ENCODE measurements around the gene SORCS1. TPM values are rescaled to one million over a fixed set of nuclear protein-coding genes. Genes with fewer than 3 reads are reported as not detected.

Gene SORCS1
- total RNA-seq, 1 donor from 2014 or later, result not detected

DNA sequence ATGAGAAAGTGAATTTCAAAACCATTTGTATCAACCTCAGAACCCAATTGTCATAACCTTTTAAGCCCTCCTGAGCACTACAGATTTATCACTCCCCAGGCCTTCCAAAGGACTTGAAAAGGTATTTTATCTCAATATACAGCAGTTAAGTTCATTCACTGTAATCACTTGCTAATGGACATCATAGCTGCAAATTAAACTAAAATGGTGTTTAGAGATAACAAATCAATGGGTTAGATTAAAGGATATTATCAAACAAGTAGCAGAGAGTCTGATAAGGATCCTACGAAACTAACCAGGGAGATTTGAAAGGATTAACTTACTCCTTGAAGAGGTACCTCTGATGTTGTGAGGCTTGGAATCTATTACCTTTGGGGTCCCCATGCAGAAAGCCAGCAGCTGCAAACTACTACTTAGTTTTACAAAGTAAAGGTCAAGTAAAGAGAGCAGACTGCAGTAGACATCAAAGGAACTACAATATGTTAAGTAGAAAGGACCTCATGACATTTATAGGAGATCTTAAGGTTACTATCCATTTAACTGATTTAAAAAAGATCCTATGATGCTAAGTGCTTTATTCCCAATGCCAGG, 359.4 kb downstream of the SORCS1 start:
- H3K27me3 ChIP-seq (ENCODE audit: control insufficient read depth, insufficient read depth, low read length), result no peaks in the 10 kb centered on the region
- H3K36me3 ChIP-seq (ENCODE audit: control insufficient read depth, insufficient read depth, low read length), result no peaks in the 10 kb centered on the region
- H3K4me3 ChIP-seq (ENCODE audit: low read depth, low read length), result no peak overlapping the region
- TF ChIP-seq, protein P1, sequence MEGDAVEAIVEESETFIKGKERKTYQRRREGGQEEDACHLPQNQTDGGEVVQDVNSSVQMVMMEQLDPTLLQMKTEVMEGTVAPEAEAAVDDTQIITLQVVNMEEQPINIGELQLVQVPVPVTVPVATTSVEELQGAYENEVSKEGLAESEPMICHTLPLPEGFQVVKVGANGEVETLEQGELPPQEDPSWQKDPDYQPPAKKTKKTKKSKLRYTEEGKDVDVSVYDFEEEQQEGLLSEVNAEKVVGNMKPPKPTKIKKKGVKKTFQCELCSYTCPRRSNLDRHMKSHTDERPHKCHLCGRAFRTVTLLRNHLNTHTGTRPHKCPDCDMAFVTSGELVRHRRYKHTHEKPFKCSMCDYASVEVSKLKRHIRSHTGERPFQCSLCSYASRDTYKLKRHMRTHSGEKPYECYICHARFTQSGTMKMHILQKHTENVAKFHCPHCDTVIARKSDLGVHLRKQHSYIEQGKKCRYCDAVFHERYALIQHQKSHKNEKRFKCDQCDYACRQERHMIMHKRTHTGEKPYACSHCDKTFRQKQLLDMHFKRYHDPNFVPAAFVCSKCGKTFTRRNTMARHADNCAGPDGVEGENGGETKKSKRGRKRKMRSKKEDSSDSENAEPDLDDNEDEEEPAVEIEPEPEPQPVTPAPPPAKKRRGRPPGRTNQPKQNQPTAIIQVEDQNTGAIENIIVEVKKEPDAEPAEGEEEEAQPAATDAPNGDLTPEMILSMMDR (IDR thresholded peaks at IDR 0.05; ENCODE audit: insufficient read depth, low read length, severe bottlenecking), result no peak
- DNase-seq (ENCODE audit: low read depth), result no peak
- no peak for FAIRE-seq

DNA sequence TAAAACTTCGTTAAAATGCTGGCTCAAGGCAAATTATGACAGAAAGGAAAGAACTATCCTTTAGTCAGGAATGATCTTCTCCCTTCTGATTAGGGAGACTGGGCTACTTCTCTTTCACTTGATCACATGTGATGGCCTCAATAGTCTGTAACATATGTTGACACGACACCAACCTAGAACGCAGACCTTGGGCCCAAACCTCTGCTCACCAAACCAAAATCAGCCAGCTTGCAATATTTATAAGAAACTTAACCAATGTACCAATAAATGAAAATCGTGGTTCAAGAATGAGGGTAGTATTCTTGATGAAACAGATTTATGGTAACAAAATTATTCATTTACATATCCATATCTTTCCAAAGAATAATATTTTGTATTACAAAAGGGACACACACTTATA, 361.6 kb downstream of the SORCS1 start:
- Histone ChIP-seq H3K36me3 (ENCODE audit: control insufficient read depth, insufficient read depth, low read length) (no peaks in the 10 kb centered on the region), H3K27me3 (ENCODE audit: control insufficient read depth, insufficient read depth, low read length) (no peaks in the 10 kb centered on the region), H3K4me3 (ENCODE audit: low read depth, low read length) (no peak overlapping the region)
- DNase-seq (ENCODE audit: low read depth) (no peak), FAIRE-seq (no peak)
- TF ChIP-seq, protein P1 (IDR thresholded peaks at IDR 0.05; ENCODE audit: insufficient read depth, low read length, severe bottlenecking), result no peak

DNA sequence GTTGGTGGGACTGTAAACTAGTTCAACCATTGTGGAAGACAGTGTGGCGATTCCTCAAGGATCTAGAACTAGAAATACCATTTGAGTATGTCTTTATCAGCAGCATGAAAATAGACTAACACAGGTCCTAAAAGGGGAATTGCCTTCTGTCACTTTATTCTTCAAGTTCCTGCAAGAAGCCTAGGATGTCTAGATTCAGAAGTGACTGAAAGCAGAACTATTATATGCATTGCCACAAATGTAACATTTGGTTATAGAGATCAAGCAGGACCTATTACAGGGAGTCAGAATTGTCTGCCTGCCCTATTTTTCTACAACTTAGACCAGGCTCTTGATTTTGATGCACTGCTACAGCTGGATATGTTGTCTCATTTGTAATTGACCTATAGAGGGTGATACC, 364.7 kb downstream of the SORCS1 start:
- H3K27me3 ChIP-seq (ENCODE audit: control insufficient read depth, insufficient read depth, low read length), result no peaks in the 10 kb centered on the region
- TF ChIP-seq, protein P1 (IDR thresholded peaks at IDR 0.05; ENCODE audit: insufficient read depth, low read length, severe bottlenecking), result no peak
- DNase-seq (ENCODE audit: low read depth), result no peak
- no peak overlapping the region for H3K4me3 ChIP-seq (ENCODE audit: low read depth, low read length)
- no peak for FAIRE-seq
- no peaks in the 10 kb centered on the region for H3K36me3 ChIP-seq (ENCODE audit: control insufficient read depth, insufficient read depth, low read length)

DNA sequence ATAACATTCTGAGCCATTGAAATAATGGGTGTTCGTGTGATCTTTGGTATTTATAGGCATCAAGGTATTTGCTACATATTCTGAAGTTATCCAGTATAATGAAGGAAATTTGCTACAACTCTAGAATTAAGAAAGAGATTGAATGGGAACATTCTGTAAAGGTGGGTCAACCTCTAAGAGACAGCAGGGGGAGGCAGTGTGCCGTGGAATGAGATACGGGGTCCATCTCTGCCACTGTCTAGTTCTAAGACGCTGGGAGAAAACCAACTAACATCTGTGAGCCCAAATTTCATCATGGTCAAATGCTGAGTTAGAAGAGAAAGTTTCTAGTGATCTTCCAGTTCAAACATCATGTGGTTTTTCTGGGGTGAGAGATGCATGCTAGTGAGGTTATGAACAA, 368.9 kb downstream of the SORCS1 start:
- Histone ChIP-seq H3K36me3 (ENCODE audit: control insufficient read depth, insufficient read depth, low read length) (no peaks in the 10 kb centered on the region), H3K4me3 (ENCODE audit: low read depth, low read length) (no peak overlapping the region), H3K27me3 (ENCODE audit: control insufficient read depth, insufficient read depth, low read length) (no peaks in the 10 kb centered on the region)
- FAIRE-seq (no peak), DNase-seq (ENCODE audit: low read depth) (no peak)
- TF ChIP-seq, protein P1 (IDR thresholded peaks at IDR 0.05; ENCODE audit: insufficient read depth, low read length, severe bottlenecking), result no peak

DNA sequence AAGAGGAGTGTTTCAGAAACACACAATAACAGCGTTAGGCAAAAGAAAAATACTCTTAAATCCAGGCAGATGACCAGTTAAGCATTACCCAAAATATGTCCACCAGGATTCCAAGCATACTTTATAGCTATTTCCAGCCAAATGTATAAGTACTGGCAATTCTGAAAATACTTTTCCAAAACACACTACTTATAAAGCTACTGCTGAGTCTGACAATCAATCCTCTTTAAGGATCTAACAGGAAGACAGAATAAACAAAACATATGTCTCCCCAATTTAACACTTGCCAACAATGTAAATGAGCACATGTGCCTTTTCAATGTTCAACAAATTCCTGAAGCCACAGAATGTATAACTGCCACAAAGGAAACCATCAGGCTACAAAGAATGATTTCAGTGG, 370.9 kb downstream of the SORCS1 start:
- H3K36me3 ChIP-seq (ENCODE audit: control insufficient read depth, insufficient read depth, low read length), result no peaks in the 10 kb centered on the region
- TF ChIP-seq, protein P1 (IDR thresholded peaks at IDR 0.05; ENCODE audit: insufficient read depth, low read length, severe bottlenecking), result no peak
- H3K27me3 ChIP-seq (ENCODE audit: control insufficient read depth, insufficient read depth, low read length), result no peaks in the 10 kb centered on the region
- no peak overlapping the region for H3K4me3 ChIP-seq (ENCODE audit: low read depth, low read length)
- DNase-seq (ENCODE audit: low read depth) (no peak), FAIRE-seq (no peak)

DNA sequence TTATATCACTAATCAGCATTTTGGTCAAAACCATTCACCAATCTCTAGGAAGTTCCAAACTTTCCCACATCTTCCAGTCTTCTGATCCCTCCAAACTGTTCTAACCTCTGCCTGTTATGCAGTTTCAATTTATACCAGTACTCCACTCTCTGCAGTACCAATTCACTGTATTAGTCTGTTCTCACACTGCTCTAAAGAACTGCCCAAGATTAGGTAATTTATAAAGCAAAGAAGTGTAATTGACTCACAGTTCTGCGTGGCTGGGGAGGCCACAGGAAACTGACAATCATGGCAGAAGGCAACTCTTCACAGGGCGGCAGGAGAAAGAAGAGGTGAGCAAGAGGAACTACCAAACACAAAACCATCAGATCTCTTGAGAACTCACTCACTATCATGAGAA, 374.9 kb downstream of the SORCS1 start:
- DNase-seq (ENCODE audit: low read depth) (no peak), FAIRE-seq (no peak)
- Histone ChIP-seq H3K4me3 (ENCODE audit: low read depth, low read length) (no peak overlapping the region), H3K36me3 (ENCODE audit: control insufficient read depth, insufficient read depth, low read length) (no peaks in the 10 kb centered on the region), H3K27me3 (ENCODE audit: control insufficient read depth, insufficient read depth, low read length) (no peaks in the 10 kb centered on the region)
- TF ChIP-seq, protein P1 (IDR thresholded peaks at IDR 0.05; ENCODE audit: insufficient read depth, low read length, severe bottlenecking), result no peak
